H9 (cell line): ENCODE data around the gene RIMBP2. TPM values are rescaled to one million over a fixed set of nuclear protein-coding genes. Genes with fewer than 3 reads are reported as not detected.

Experiments
- DNase-seq: peaks from one replicate; pipeline ENCODE4 v3.0.0-alpha.2; 2017
- H2AFZ ChIP-seq: one replicate; pipeline ENCODE4 v1.6.1; 2013; ENCODE audit warnings: mild to moderate bottlenecking, low read length, control low read depth, moderate library complexity
- H2AK5ac ChIP-seq: 2 replicates; pipeline ENCODE4 v1.6.1; 2013; ENCODE audit warnings: low read length, control low read depth, mixed read lengths; ENCODE audit not compliant: insufficient read length
- H2BK120ac ChIP-seq: one replicate; pipeline ENCODE4 v1.6.1; 2013; ENCODE audit warnings: low read depth, mild to moderate bottlenecking, low read length, control low read depth, inconsistent platforms; ENCODE audit not compliant: poor library complexity, severe bottlenecking
- H2BK12ac ChIP-seq: 2 replicates; pipeline ENCODE4 v1.6.1; 2013; ENCODE audit warnings: low read length, control low read depth, mixed read lengths, low read depth; ENCODE audit not compliant: insufficient read length
- H2BK15ac ChIP-seq: 2 replicates; pipeline ENCODE4 v1.6.1; 2013; ENCODE audit warnings: low read depth, low read length, control low read depth
- H2BK20ac ChIP-seq: one replicate; pipeline ENCODE4 v1.6.1; 2013; ENCODE audit warnings: low read depth, mild to moderate bottlenecking, low read length, control low read depth, inconsistent platforms; ENCODE audit not compliant: poor library complexity, severe bottlenecking
- H2BK5ac ChIP-seq: 2 replicates; pipeline ENCODE4 v1.6.1; 2013; ENCODE audit warnings: low read length, control low read depth, mixed read lengths; ENCODE audit not compliant: insufficient read length
- H3K14ac ChIP-seq: 2 replicates; pipeline ENCODE4 v1.6.1; 2013; ENCODE audit warnings: low read length, control low read depth; ENCODE audit not compliant: insufficient read depth
- H3K18ac ChIP-seq: 2 replicates; pipeline ENCODE4 v1.6.1; 2013; ENCODE audit warnings: low read depth, mild to moderate bottlenecking, mixed read lengths, low read length, control low read depth; ENCODE audit not compliant: insufficient read length
- H3K23ac ChIP-seq: 2 replicates; pipeline ENCODE4 v1.6.1; 2013; ENCODE audit warnings: low read length, control low read depth, mixed read lengths, low read depth; ENCODE audit not compliant: insufficient read length
- H3K23me2 ChIP-seq: 2 replicates; pipeline ENCODE4 v1.6.1; 2013; ENCODE audit warnings: low read depth, mild to moderate bottlenecking, mixed read lengths, low read length, control low read depth; ENCODE audit not compliant: insufficient read length, poor library complexity, severe bottlenecking
- H3K27ac ChIP-seq: 2 replicates; pipeline ENCODE4 v1.5.1; 2013; ENCODE audit warnings: low read length, control low read depth, mixed read lengths, low read depth; ENCODE audit not compliant: insufficient read length
- H3K27me3 ChIP-seq: 2 replicates; pipeline ENCODE4 v1.6.1; 2013; ENCODE audit warnings: low read length, control low read depth, inconsistent platforms; ENCODE audit not compliant: insufficient read depth
- H3K4ac ChIP-seq: 2 replicates; pipeline ENCODE4 v1.6.1; 2013; ENCODE audit warnings: low read depth, mild to moderate bottlenecking, control low read depth, inconsistent platforms, low read length, moderate library complexity
- H3K4me1 ChIP-seq: 2 replicates; pipeline ENCODE4 v1.6.1; 2013; ENCODE audit warnings: low read length, control low read depth, inconsistent platforms; ENCODE audit not compliant: insufficient read depth
- H3K4me2 ChIP-seq: 2 replicates; pipeline ENCODE4 v1.6.1; 2013; ENCODE audit warnings: low read length, control low read depth, mixed read lengths; ENCODE audit not compliant: insufficient read length, insufficient read depth
- H3K56ac ChIP-seq: 2 replicates; pipeline ENCODE4 v1.6.1; 2013; ENCODE audit warnings: low read depth, mild to moderate bottlenecking, mixed read lengths, low read length, control low read depth; ENCODE audit not compliant: insufficient read length
- H3K79me1 ChIP-seq: 2 replicates; pipeline ENCODE4 v1.6.1; 2013; ENCODE audit warnings: low read depth, mild to moderate bottlenecking, moderate library complexity, low read length, control low read depth, inconsistent platforms; ENCODE audit not compliant: insufficient read depth, poor library complexity, severe bottlenecking
- H3K79me2 ChIP-seq: 2 replicates; pipeline ENCODE4 v1.6.1; 2013; ENCODE audit warnings: low read length, control low read depth, inconsistent platforms; ENCODE audit not compliant: insufficient read depth
- H3K9ac ChIP-seq: 2 replicates; pipeline ENCODE4 v1.6.1; 2013; ENCODE audit warnings: low read length, control low read depth, mixed read lengths; ENCODE audit not compliant: insufficient read length; ENCODE audit errors: extremely low read depth
- H3K9me3 ChIP-seq: one replicate; pipeline ENCODE4 v1.6.1; 2013; ENCODE audit warnings: low read depth, low read length, inconsistent platforms; ENCODE audit not compliant: control insufficient read depth
- H3T11ph ChIP-seq: one replicate; pipeline ENCODE4 v1.6.1; 2013; ENCODE audit warnings: mild to moderate bottlenecking, low read length, control low read depth, inconsistent platforms
- H4K20me1 ChIP-seq: one replicate; pipeline ENCODE4 v1.6.1; 2013; ENCODE audit not compliant: control insufficient read depth, insufficient read length, insufficient read depth
- H4K5ac ChIP-seq: 2 replicates; pipeline ENCODE4 v1.6.1; 2013; ENCODE audit warnings: low read depth, mild to moderate bottlenecking, mixed read lengths, low read length, control low read depth; ENCODE audit not compliant: insufficient read length
- H4K8ac ChIP-seq: replicated peaks from 2 replicates; pipeline ENCODE4 v1.6.1; 2013; ENCODE audit warnings: low read length, control low read depth, mixed read lengths, low read depth; ENCODE audit not compliant: insufficient read length
- H4K91ac ChIP-seq: 2 replicates; pipeline ENCODE4 v1.6.1; 2013; ENCODE audit warnings: low read depth, mild to moderate bottlenecking, moderate library complexity, mixed read lengths, low read length, control low read depth; ENCODE audit not compliant: insufficient read length
- H3K27ac Mint-ChIP-seq, 3 experiments: 2 replicates in 2 of 3; 3 replicates in 1 of 3; pipeline ENCODE4 v1.8.0; 2020 to 2021; ENCODE audit warnings: mixed read lengths in 3 of 3, mild to moderate bottlenecking in 1 of 3, moderate library complexity in 1 of 3
- H3K27me3 Mint-ChIP-seq: 2 replicates; pipeline ENCODE4 v1.8.0; 2021; ENCODE audit warnings: low read depth, mild to moderate bottlenecking, moderate library complexity, mixed read lengths
- H3K36me3 Mint-ChIP-seq, 3 experiments: 2 replicates in 2 of 3; 3 replicates in 1 of 3; pipeline ENCODE4 v1.8.0; 2020 to 2021; ENCODE audit warnings: low read depth in 3 of 3, mixed read lengths in 3 of 3; ENCODE audit not compliant: insufficient read depth in 1 of 3
- H3K4me1 Mint-ChIP-seq, 2 experiments: 2 replicates each; pipeline ENCODE4 v1.8.0; 2020; ENCODE audit warnings: mixed read lengths in 2 of 2
- H3K4me3 Mint-ChIP-seq, 2 experiments: 2 replicates in 1 of 2; 3 replicates in 1 of 2; pipeline ENCODE4 v1.8.0; 2020 to 2021; ENCODE audit warnings: mild to moderate bottlenecking in 2 of 2, mixed read lengths in 2 of 2, moderate library complexity in 1 of 2
- H3K9me3 Mint-ChIP-seq, 2 experiments: 2 replicates in 1 of 2; 3 replicates in 1 of 2; pipeline ENCODE4 v1.8.0; 2020; ENCODE audit warnings: mild to moderate bottlenecking in 2 of 2, mixed read lengths in 2 of 2, moderate library complexity in 1 of 2
- CTCF ChIP-seq: fragments of 200-600 bp; sonication (generic); conservative IDR thresholded peaks from 3 replicates; pipeline ENCODE4 v1.8.0; 2021; ENCODE audit warnings: antibody characterized with exemption, mild to moderate bottlenecking
- WGBS: extraction: QIAGEN DNeasy Blood & Tissue Kit; methylation state at CpG from one replicate; pipeline ENCODE4 v1.1.7; 2013; ENCODE audit warnings: missing lambda C conversion rate, low lambda C conversion rate, mixed read lengths; ENCODE audit not compliant: insufficient read length; ENCODE audit errors: extremely low coverage; 5-methylcytosine and 5-hydroxymethylcytosine counted together
- total RNA-seq: library from RNA; stranded (reverse); gene quantifications from 2 replicates; pipeline ENCODE4 v1.2.1, GENCODE V29; 2021

RIMBP2 gene
- total RNA-seq, 1 experiment from 2014 or later: 0.70 TPM

- DNase-seq: peak; percentile 15
- no peaks in the 10 kb centered on the region for H4K20me1 ChIP-seq
- no peaks in the 10 kb centered on the region for H3K4me1 ChIP-seq
These were observed 7.5 kb downstream of the RIMBP2 start for GRCh38 chr12:130708648-130709047.

More at GRCh38 chr12:130708648-130709047, 7.5 kb downstream of the RIMBP2 start:
- no peak overlapping the region for H4K5ac ChIP-seq
- H3K9ac ChIP-seq: no peak overlapping the region
- H3K9me3 ChIP-seq: no peaks in the 10 kb centered on the region
- H2BK20ac ChIP-seq: no peak overlapping the region
- H3K4ac ChIP-seq: no peak overlapping the region
- TF ChIP-seq CTCF: no peak
- no peak overlapping the region for H3K27ac ChIP-seq
- no peak overlapping the region for H2BK15ac ChIP-seq
- no peak overlapping the region for H4K91ac ChIP-seq
- no peak overlapping the region for H2BK12ac ChIP-seq
- H2BK120ac ChIP-seq: no peak overlapping the region
- no peaks in the 10 kb centered on the region for H3K23me2 ChIP-seq
- H3K14ac ChIP-seq: no peak overlapping the region
- Mint-ChIP-seq H3K4me1 (peaks cover 10 to 21% of the 10 kb centered on the region in 2 experiments), H3K27ac (no peak overlapping the region), H3K4me3 (no peak overlapping the region), H3K27me3 (peaks cover 64% of the 10 kb centered on the region), H3K9me3 (peaks cover 0 to 1% of the 10 kb centered on the region in 2 experiments; a peak in 1 of 5 replicates), H3K36me3 (no peaks in the 10 kb centered on the region)
- H3K18ac ChIP-seq: no peak overlapping the region
- H3K27me3 ChIP-seq: peaks cover 6% of the 10 kb centered on the region; the same call in 1 of the 2 replicates
- H2AK5ac ChIP-seq: no peak overlapping the region
- no peak overlapping the region for H4K8ac ChIP-seq
- no CpG with 5 or more reads among the region's 12 CpGs for WGBS
- no peaks in the 10 kb centered on the region for H3K79me2 ChIP-seq
- H3K23ac ChIP-seq: no peak overlapping the region
- no peak overlapping the region for H2AFZ ChIP-seq
- H3T11ph ChIP-seq: no peak overlapping the region
- no peak overlapping the region for H3K4me2 ChIP-seq
- no peak overlapping the region for H3K56ac ChIP-seq
- H3K79me1 ChIP-seq: no peaks in the 10 kb centered on the region
- H2BK5ac ChIP-seq: no peak overlapping the region
